Coronary artery (tissue), 2 donors: ENCODE measurements around the gene HINT2.

Experiments used
- DNase-seq: peaks from one replicate; pipeline ENCODE4 v3.0.0-alpha.2; 2017; ENCODE audit warnings: low spot score
- H3K27ac ChIP-seq, 2 donors: fragments of 200-600 bp; sonication (generic); one replicate each; pipeline ENCODE4 v1.5.1; 2016 to 2019
- H3K4me3 ChIP-seq: fragments of 200-600 bp; sonication (generic); 2 replicates; pipeline ENCODE4 v1.5.1; 2016; ENCODE audit warnings: mild to moderate bottlenecking, moderate library complexity
- CTCF ChIP-seq: fragments of 200-600 bp; sonication (generic); IDR thresholded peaks from one replicate; pipeline ENCODE4 v1.5.1; 2019; ENCODE audit warnings: antibody characterized with exemption

The HINT2 gene

GRCh38 chr9:35771075-35771433, 43.8 kb downstream of the HINT2 start:
- no peak for DNase-seq
- Histone ChIP-seq H3K27ac (peak overlapping the region; percentile 39 to 41), H3K4me3 (peak overlapping the region; percentile 29)
- no peak for TF ChIP-seq CTCF

GRCh38 chr9:35769763-35770162, 45.1 kb downstream of the HINT2 start:
- Histone ChIP-seq H3K27ac (no peak overlapping the region), H3K4me3 (no peak overlapping the region)
- no peak for TF ChIP-seq CTCF
- DNase-seq: no peak

DNA sequence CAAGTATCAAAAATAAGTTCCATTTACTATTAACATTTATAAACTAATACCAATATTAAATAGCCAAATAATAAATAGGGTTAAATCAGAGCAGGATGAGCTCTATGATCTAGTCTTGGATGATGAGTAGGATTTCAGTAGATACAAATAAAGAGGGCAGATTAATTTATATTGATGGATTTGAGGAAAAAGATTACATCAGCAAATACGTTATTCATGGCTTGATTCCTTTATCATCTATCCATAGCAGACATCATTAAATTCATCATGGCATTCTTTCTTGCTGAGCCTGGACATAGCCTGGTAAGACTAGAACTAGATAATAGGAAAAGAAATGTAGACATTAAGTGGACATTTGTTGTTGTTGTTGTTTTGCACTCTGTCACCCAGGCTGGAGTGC, 47.4 kb downstream of the HINT2 start:
- H3K4me3 ChIP-seq: no peak overlapping the region
- no peak overlapping the region for H3K27ac ChIP-seq
- no peak for DNase-seq
- no peak for TF ChIP-seq CTCF

- no peak for DNase-seq
- no peak overlapping the region for H3K27ac ChIP-seq
- no peak overlapping the region for H3K4me3 ChIP-seq
- no peak for TF ChIP-seq CTCF
Observed at GRCh38 chr9:35766997-35767396, 47.8 kb downstream of the HINT2 start.

DNA sequence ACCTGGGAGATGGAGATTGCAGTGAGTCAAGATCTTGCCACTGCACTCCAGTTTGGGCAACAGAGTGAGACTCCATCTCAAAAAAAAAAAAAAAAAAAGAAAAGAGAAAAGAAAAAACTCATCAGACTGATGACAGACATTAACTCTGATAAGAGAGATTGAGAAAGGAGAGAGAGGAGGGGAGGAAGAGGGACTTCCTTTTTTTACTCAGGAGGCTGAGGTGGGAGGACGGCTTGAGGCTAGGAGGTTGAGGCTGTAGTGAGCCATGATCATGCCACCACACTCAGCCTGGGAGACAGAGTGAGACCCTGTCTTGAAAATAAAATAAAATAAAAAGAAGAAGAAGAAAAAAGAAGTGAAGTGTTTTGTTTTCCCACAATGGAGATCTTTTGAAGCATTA, 51.0 kb downstream of the HINT2 start:
- no peak overlapping the region for H3K27ac ChIP-seq
- H3K4me3 ChIP-seq: no peak overlapping the region
- TF ChIP-seq CTCF: no peak
- no peak for DNase-seq

DNA sequence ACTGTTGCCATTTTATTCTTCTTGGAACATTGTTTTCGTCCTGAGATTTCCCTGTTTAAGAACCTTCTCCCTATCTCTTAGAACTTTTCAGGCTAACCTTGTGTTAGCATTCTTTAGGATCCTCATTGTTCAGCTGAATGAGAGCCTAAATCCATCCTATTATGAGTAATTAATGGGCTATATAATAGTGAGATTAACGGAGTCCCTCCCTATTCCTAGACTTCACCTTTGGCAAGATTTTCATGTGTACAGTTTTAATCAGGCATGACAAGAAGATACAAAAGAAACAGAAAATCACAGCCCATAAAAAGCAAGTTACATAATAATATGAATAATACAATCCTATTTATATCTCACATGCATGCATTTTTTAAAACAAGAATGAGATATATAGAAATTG, 51.7 kb downstream of the HINT2 start:
- no peak for TF ChIP-seq CTCF

More for the DNA sequence above, 51.7 kb downstream of the HINT2 start:
- H3K4me3 ChIP-seq: no peak overlapping the region
- no peak for DNase-seq
- no peak overlapping the region for H3K27ac ChIP-seq
